Measurements from ENCODE around the gene BLM. TPM values are rescaled to one million over a fixed set of nuclear protein-coding genes. Genes with fewer than 3 reads are reported as not detected.
A peak's percentile ranks its signal among the peaks of the same experiment; 100 is the strongest.

The BLM gene
- total RNA-seq, 2 experiments from 2014 or later, result 59.5 to 73.7 TPM

DNA sequence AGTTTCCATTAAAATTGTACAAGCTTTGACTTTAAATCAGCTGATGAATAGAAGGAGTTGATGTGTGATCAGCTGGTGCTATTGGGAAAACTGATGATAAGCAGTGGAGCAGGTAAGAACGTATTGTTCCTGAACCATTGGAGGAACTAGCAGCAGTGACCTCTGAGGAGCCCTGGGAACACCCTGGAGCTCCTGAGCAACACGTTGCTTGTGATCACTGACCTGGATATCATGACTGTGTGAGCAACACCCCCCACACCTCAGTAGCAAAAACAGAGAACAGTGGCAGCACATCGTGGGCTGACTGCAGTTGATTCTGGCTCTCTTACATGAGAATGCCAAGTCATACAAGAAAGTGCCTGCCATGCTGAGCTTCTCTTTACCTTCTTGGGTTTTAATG, 72.9 kb downstream of the BLM start:
- no peak for DNase-seq
- H3K9me3 Mint-ChIP-seq (ENCODE audit: low read depth), result no peaks in the 10 kb centered on the region
- H3K36me3 Mint-ChIP-seq (ENCODE audit: low read depth), result peaks cover 59% of the 10 kb centered on the region
- no peaks in the 10 kb centered on the region for H3K27me3 Mint-ChIP-seq
- POLR2A ChIA-PET, result interaction anchor here (0.7 kb wide), 3 partner anchors 14 to 300 kb away, joined by 4 to 6 read pairs (median 5); no protein-coding TSS in a partner anchor
- H3K4me3 Mint-ChIP-seq, result no peak overlapping the region
- no peak for ATAC-seq
- intact Hi-C loops (cut with DNase I, micrococcal nuclease), result no loop called here
- H3K27ac Mint-ChIP-seq, result no peak overlapping the region
- CTCF ChIA-PET, result interaction anchor here (0.7 to 0.9 kb wide), 6 partner anchors 8 to 539 kb away, joined by 3 to 7 read pairs (median 3); no protein-coding TSS in a partner anchor
- no peaks in the 10 kb centered on the region for H3K4me1 Mint-ChIP-seq

DNA sequence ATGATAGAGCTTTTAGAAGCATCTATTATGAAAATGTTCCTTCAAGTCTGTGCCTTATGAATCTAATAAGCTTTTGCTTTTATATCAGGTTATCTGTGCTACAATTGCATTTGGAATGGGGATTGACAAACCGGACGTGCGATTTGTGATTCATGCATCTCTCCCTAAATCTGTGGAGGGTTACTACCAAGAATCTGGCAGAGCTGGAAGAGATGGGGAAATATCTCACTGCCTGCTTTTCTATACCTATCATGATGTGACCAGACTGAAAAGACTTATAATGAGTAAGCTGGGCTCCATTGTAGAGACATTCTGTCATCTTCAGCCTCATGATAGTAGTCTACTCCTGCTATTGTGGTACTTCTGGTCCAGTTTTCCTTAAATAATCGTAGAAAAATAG, 73.4 kb downstream of the BLM start:
- no peak overlapping the region for H3K27ac Mint-ChIP-seq

DNA sequence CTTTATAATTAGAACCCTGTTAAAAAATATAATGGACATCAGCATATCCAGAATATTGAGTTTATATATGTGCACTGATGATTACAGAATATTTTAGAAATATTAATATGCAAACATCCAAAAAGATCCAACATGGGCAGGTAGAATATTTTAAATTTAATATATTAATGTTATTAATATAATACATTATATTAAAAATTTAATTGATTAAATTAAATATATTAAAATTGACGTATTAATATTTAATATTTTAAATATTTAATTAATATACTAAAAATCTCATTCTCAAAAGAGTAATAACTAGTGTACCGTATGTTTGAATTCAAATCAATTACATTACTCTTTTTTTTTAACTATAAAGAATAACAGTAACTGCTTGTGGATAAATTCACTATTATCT, 77.4 kb downstream of the BLM start:
- no peak for ATAC-seq
- ChIA-PET CTCF (interaction anchor here (0.9 to 1.1 kb wide), 2 partner anchors 92 to 147 kb away, joined by 3 read pairs; no protein-coding TSS in a partner anchor), POLR2A (no interaction called here)
- H3K27me3 Mint-ChIP-seq, result no peaks in the 10 kb centered on the region
- no peaks in the 10 kb centered on the region for H3K9me3 Mint-ChIP-seq (ENCODE audit: low read depth)
- no peak for DNase-seq
- no peak overlapping the region for H3K4me3 Mint-ChIP-seq
- peaks cover 57% of the 10 kb centered on the region for H3K36me3 Mint-ChIP-seq (ENCODE audit: low read depth)
- intact Hi-C loops (cut with DNase I, micrococcal nuclease), result no loop called here
- no peak overlapping the region for H3K27ac Mint-ChIP-seq
- no peaks in the 10 kb centered on the region for H3K4me1 Mint-ChIP-seq

More for the DNA sequence above, 73.4 kb downstream of the BLM start:
- intact Hi-C loops (cut with DNase I, micrococcal nuclease), result no loop called here
- Mint-ChIP-seq H3K9me3 (ENCODE audit: low read depth) (no peaks in the 10 kb centered on the region), H3K27me3 (no peaks in the 10 kb centered on the region), H3K4me1 (no peaks in the 10 kb centered on the region), H3K4me3 (no peak overlapping the region), H3K36me3 (ENCODE audit: low read depth) (peaks cover 55% of the 10 kb centered on the region)
- ChIA-PET POLR2A (no interaction called here), CTCF (interaction anchor here (0.9 kb wide), 1 partner anchor 49 kb away, joined by 3 read pairs; no protein-coding TSS in a partner anchor)
- ATAC-seq (no peak), DNase-seq (no peak)

DNA sequence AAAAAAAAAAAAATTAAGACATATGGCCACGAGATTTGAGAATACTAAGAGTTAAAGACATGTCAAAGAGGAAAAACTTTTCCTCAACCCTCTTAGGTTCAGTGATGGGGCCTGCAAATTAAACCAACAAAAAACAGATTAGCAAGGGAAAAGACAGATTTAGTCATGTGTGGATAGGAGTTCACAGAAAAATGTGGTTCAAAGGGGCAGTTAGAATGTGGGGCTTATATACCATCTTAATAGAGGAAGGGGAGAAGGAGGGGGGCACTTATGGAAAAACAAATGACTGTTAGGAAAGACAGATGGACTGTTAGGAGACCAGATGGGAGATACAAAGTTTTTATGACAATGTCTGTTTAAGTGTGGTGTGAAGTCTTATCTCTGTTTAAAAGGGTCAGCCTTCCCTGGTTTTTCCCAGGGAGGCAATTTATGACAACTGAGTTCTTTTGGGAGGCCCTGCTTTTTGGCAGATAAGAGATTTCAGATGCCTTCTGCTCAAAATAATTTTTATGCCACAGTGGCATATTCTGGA, 82.6 kb downstream of the BLM start:
- intact Hi-C loops (cut with DNase I, micrococcal nuclease), result no loop called here
- ChIA-PET CTCF (interaction anchor here (1.0 kb wide), 1 partner anchor 10 kb away, joined by 7 read pairs; no protein-coding TSS in a partner anchor), POLR2A (no interaction called here)
- H3K36me3 Mint-ChIP-seq (ENCODE audit: low read depth), result peaks cover 53% of the 10 kb centered on the region
- no peaks in the 10 kb centered on the region for H3K9me3 Mint-ChIP-seq (ENCODE audit: low read depth)
- DNase-seq, result no peak
- no peaks in the 10 kb centered on the region for H3K27me3 Mint-ChIP-seq
- H3K4me1 Mint-ChIP-seq, result no peaks in the 10 kb centered on the region
- ATAC-seq, result no peak
- H3K27ac Mint-ChIP-seq, result peak overlapping the region; percentile 0
- no peak overlapping the region for H3K4me3 Mint-ChIP-seq

DNA sequence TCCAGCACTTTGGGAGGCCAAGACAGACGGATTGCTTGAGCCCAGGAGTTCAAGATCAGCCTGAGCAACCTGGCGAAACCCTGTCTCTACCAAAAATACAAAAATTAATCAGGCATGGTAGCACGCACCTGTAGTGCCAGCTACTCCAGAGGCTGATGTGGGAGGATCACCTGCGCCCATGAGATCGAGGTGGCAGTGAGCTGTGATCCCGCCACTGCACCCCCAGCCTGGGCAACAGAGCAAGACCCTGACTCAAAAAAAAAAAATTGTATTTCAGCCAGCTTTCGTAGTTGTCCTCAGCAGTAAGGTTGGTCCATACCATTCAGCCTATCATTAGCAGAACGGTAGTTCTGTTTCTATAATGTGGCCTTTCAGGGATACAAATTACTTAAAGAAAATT, 84.7 kb downstream of the BLM start:
- no peak overlapping the region for H3K4me3 Mint-ChIP-seq
- peaks cover 3% of the 10 kb centered on the region for H3K4me1 Mint-ChIP-seq
- intact Hi-C loops (cut with DNase I, micrococcal nuclease), result no loop called here
- H3K9me3 Mint-ChIP-seq (ENCODE audit: low read depth), result no peaks in the 10 kb centered on the region
- H3K36me3 Mint-ChIP-seq (ENCODE audit: low read depth), result peaks cover 44% of the 10 kb centered on the region
- POLR2A ChIA-PET, result no interaction called here
- no peak overlapping the region for H3K27ac Mint-ChIP-seq
- no peak for DNase-seq
- ATAC-seq, result no peak
- CTCF ChIA-PET, result interaction anchor here (1.1 to 1.7 kb wide), 2 partner anchors 84 to 154 kb away, joined by 3 to 6 read pairs; no protein-coding TSS in a partner anchor
- no peaks in the 10 kb centered on the region for H3K27me3 Mint-ChIP-seq

DNA sequence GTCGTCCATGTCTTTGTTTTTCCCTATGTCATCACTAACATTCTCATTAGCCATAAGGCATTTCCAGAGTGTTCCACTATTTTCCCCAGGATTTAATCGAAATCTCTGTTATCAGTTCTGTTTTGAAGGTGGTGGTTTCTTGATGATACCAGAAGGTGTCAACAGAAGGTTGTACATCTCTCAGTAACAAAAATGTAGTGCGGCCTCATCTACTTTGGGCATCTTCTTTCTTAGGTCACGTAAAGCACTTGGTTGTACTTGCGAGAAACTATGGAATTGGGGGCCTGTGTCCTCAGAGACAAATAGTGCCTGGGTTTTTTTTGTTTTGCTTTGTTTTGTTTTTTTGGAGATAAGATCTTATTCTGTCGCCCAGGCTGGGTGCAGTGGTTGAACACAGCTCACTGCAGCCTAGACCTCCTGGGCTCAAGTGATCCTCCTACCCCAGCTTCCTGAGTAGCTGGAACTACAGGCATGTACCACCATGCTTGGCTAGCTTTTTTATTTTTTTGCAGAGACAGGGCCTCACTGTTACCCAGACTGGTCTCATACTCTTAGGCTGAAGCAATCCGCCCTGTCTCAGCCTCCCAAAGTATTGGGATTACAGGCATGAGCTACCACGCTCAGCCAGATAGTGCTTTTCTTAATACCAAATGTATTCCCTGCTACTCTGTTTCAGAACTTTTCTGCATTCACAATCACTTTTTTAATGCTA, 90.1 kb downstream of the BLM start:
- Mint-ChIP-seq H3K27me3 (no peaks in the 10 kb centered on the region), H3K4me3 (no peak overlapping the region), H3K4me1 (peaks cover 12% of the 10 kb centered on the region), H3K27ac (peak overlapping the region; percentile 31), H3K36me3 (ENCODE audit: low read depth) (peaks cover 52% of the 10 kb centered on the region), H3K9me3 (ENCODE audit: low read depth) (no peaks in the 10 kb centered on the region)
- CTCF ChIA-PET, result interaction anchor here (0.9 to 1.2 kb wide), 3 partner anchors 11 to 82 kb away, joined by 3 to 4 read pairs (median 3); no protein-coding TSS in a partner anchor
- peak; percentile 22 for ATAC-seq
- intact Hi-C loops (cut with DNase I, micrococcal nuclease), result loop anchor here in 1 of 2 experiments (2.0 kb wide), 1 partner anchor 78 kb away; the partner anchor contains the start of gene FES
- no peak for DNase-seq
- POLR2A ChIA-PET, result interaction anchor here (0.6 to 1.1 kb wide), 2 partner anchors 45 to 209 kb away, joined by 3 read pairs; no protein-coding TSS in a partner anchor

DNA sequence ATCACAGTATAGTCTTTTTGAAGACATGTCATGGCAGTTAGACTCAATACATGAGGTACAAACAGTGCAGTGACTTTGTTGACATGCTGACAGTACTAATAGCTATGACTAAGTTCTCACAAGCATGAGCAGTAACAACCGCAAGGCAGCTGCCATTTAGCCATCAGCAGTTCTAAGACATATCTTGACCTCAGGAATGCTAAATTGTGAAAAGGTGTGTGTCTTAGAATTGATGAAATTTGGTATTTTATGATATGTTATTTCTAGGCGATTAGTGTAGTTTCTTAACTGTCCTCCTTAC, 90.6 kb downstream of the BLM start:
- Mint-ChIP-seq H3K36me3 (ENCODE audit: low read depth) (peaks cover 54% of the 10 kb centered on the region), H3K9me3 (ENCODE audit: low read depth) (no peaks in the 10 kb centered on the region), H3K27ac (peak overlapping the region; percentile 31), H3K4me3 (no peak overlapping the region), H3K4me1 (peaks cover 17% of the 10 kb centered on the region), H3K27me3 (no peaks in the 10 kb centered on the region)
- intact Hi-C loops (cut with DNase I, micrococcal nuclease), result loop anchor here in 1 of 2 experiments (2.0 kb wide), 1 partner anchor 77 kb away; the partner anchor contains the start of gene FES
- CTCF ChIA-PET, result interaction anchor here (0.9 to 1.2 kb wide), 4 partner anchors 10 to 90 kb away, joined by 3 to 5 read pairs (median 4); partner anchors contain the start of gene BLM
- POLR2A ChIA-PET, result interaction anchor here (0.6 to 1.1 kb wide), 2 partner anchors 45 to 209 kb away, joined by 3 read pairs; no protein-coding TSS in a partner anchor
- ATAC-seq (peak; percentile 78), DNase-seq (no peak)

DNA sequence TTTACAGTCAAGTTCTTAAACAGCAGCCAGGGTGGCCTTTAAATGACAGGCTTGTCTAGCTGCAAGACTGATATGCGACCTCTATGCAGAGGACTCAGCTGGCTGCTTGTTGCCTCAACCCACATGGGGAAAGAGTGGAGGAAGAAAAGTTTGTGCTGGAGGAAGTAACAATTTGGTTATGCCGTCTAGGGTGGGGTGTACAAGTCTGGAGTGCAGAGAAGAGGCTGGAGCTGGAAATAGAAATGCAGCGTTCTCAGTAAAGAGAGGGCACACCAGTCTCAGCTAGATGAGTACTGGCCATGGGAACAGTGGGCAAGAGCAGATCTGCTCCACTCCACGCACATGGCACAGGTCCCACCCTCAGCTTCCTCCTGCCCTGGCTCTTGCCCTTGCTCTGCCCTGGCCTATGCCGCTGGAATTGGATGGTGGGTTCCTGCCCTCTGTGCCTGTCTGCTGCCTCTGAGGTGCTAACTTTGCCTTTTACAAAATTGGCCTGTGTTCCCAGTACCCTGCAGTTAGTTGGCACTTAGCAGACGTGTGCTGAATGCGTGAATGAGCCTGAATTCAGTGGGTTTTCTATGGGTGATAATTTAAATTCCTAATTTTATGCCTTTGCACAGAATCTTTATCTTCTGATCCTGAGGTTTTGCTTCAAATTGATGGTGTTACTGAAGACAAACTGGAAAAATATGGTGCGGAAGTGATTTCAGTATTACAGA, 91.5 kb downstream of the BLM start:
- intact Hi-C loops (cut with DNase I, micrococcal nuclease), result no loop called here
- H3K4me3 Mint-ChIP-seq, result no peak overlapping the region
- ATAC-seq (no peak), DNase-seq (no peak)
- H3K27me3 Mint-ChIP-seq, result no peaks in the 10 kb centered on the region
- POLR2A ChIA-PET, result interaction anchor here (0.6 kb wide), 1 partner anchor 107 kb away, joined by 3 read pairs; no protein-coding TSS in a partner anchor
- H3K4me1 Mint-ChIP-seq, result peaks cover 26% of the 10 kb centered on the region
- no peaks in the 10 kb centered on the region for H3K9me3 Mint-ChIP-seq (ENCODE audit: low read depth)
- CTCF ChIA-PET, result interaction anchor here (0.9 to 1.1 kb wide), 3 partner anchors 9 to 91 kb away, joined by 3 to 5 read pairs (median 4); partner anchors contain the start of gene BLM
- peak overlapping the region; percentile 59 for H3K27ac Mint-ChIP-seq
- H3K36me3 Mint-ChIP-seq (ENCODE audit: low read depth), result peaks cover 57% of the 10 kb centered on the region

DNA sequence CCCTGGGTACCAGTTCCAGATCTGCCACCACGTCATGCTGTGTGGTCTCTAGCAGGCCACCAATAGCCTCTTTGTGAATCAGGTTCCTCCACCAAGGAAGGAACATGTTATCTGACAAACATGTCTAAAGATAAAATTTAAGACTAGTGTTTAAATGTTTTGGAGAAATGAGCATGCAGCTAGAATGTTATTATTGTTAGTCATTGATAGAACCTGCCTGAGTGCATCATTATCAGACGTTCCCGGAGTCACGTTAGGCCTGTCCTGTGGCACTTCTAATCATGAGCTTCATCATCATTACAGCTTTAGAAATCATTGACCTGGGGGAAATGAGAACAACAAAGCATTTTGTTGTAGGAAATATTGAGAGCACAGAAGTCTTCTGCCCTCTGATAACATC, 92.4 kb downstream of the BLM start:
- H3K27ac Mint-ChIP-seq, result no peak overlapping the region
- CTCF ChIA-PET, result no interaction called here
- H3K9me3 Mint-ChIP-seq (ENCODE audit: low read depth), result no peaks in the 10 kb centered on the region
- intact Hi-C loops (cut with DNase I, micrococcal nuclease), result no loop called here
- peaks cover 57% of the 10 kb centered on the region for H3K36me3 Mint-ChIP-seq (ENCODE audit: low read depth)
- no peak for DNase-seq
- ATAC-seq, result no peak
- POLR2A ChIA-PET, result no interaction called here
- peaks cover 35% of the 10 kb centered on the region for H3K4me1 Mint-ChIP-seq
- H3K27me3 Mint-ChIP-seq, result no peaks in the 10 kb centered on the region
- no peak overlapping the region for H3K4me3 Mint-ChIP-seq

DNA sequence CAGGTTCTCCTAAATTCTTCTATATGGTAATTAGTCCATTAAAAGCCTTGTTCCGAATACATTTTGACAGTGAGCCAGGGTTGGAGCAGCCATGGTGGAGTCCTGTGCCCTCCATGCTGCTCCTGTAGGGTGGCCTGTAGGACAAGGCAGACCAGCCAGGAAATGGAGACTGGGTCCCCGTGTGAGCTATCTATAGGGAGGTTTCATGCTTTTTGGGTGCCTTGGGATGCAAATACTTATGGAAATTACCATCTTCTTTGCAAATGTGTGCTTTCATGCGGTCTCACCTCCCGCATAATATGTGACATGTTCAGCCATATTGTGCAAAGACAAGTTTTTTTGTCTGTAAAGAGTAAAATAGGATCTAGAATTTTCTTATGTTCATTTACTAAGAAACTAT, 93.2 kb downstream of the BLM start:
- Mint-ChIP-seq H3K4me3 (no peak overlapping the region), H3K9me3 (ENCODE audit: low read depth) (no peaks in the 10 kb centered on the region), H3K36me3 (ENCODE audit: low read depth) (peaks cover 65% of the 10 kb centered on the region), H3K4me1 (peaks cover 43% of the 10 kb centered on the region), H3K27ac (no peak overlapping the region), H3K27me3 (no peaks in the 10 kb centered on the region)
- intact Hi-C loops (cut with DNase I, micrococcal nuclease), result loop anchor here (5.0 to 10.0 kb wide), 2 partner anchors 64 to 163 kb away; no protein-coding TSS in a partner anchor
- CTCF ChIA-PET, result interaction anchor here (0.6 to 0.7 kb wide), 2 partner anchors 8 to 55 kb away, joined by 3 read pairs; no protein-coding TSS in a partner anchor
- ATAC-seq (no peak), DNase-seq (no peak)
- POLR2A ChIA-PET, result no interaction called here

Measured in activated CD4-positive, alpha-beta T cell treated with anti-CD3 and anti-CD28 coated beads for 36 hours (primary cell).